Tibial nerve (tissue), 4 donors: ENCODE results near the gene PEX3. TPM values are rescaled to one million over a fixed set of nuclear protein-coding genes. Genes with fewer than 3 reads are reported as not detected.

Experiments
- DNase-seq, 2 donors: peaks; one replicate each; pipeline ENCODE4 v3.0.0-alpha.2; 2019; ENCODE audit warnings: low spot score in 2 of 2
- H3K27ac ChIP-seq, 4 donors: fragments of 200-600 bp; sonication (generic) in 3 of 4; one replicate each; pipeline ENCODE4 v1.5.1; 2017 to 2019; ENCODE audit warnings: mild to moderate bottlenecking in 1 of 4
- H3K27me3 ChIP-seq, 2 donors: fragments of 200-600 bp; sonication (generic) in 1 of 2; one replicate each; pipeline versions ENCODE4 v1.5.1 to v1.6.0; 2017 to 2019
- H3K36me3 ChIP-seq, 3 donors: fragments of 200-600 bp; sonication (generic); one replicate each; pipeline ENCODE4 v1.5.1; 2018 to 2019
- H3K4me1 ChIP-seq, 4 donors: fragments of 200-600 bp; sonication (generic) in 3 of 4; one replicate each; pipeline ENCODE4 v1.5.1; 2017 to 2019
- H3K4me3 ChIP-seq, 4 donors: fragments of 200-600 bp; sonication (generic) in 3 of 4; one replicate each; pipeline ENCODE4 v1.5.1; 2017 to 2019; ENCODE audit warnings: mild to moderate bottlenecking in 1 of 4, moderate library complexity in 1 of 4
- H3K9me3 ChIP-seq, 4 donors: fragments of 200-600 bp; sonication (generic) in 3 of 4; one replicate each; pipeline ENCODE4 v1.5.1; 2017 to 2019
- EP300 ChIP-seq, 2 donors: sonication (generic); formaldehyde crosslinking; IDR thresholded peaks; one replicate each; pipeline ENCODE4 v1.6.1; 2017; ENCODE audit warnings: antibody characterized with exemption in 2 of 2, mild to moderate bottlenecking in 1 of 2
- POLR2A ChIP-seq, 2 donors: fragments of 450-650 bp; IDR thresholded peaks; one replicate each; pipeline ENCODE4 v1.6.1; 2017; ENCODE audit warnings: antibody characterized with exemption in 2 of 2, mild to moderate bottlenecking in 2 of 2, moderate library complexity in 2 of 2
- WGBS, 2 donors: methylation state at CpG; one replicate each; pipeline ENCODE4 v1.1.5; 2018; 5-methylcytosine and 5-hydroxymethylcytosine counted together
- total RNA-seq, 4 donors: library from RNA; depleted of rRNA; stranded (reverse); fragments of >200 nt; gene quantifications; one replicate each; pipeline ENCODE4 v1.1.0, GENCODE V29; 2016
- TF ChIP-seq, protein P1 (sequence below), 5 experiments: fragments of 200-600 bp in 3 of 5; fragments of 450-650 bp in 2 of 5; sonication (generic) in 3 of 5; IDR thresholded peaks; one replicate each; pipeline ENCODE4 v1.5.1; 2016 to 2019; ENCODE audit warnings: antibody characterized with exemption in 5 of 5, mild to moderate bottlenecking in 3 of 5, moderate library complexity in 2 of 5

Gene PEX3
- total RNA-seq, 4 donors from 2014 or later, result 9.0 to 20.6 (median 13.7) TPM

DNA sequence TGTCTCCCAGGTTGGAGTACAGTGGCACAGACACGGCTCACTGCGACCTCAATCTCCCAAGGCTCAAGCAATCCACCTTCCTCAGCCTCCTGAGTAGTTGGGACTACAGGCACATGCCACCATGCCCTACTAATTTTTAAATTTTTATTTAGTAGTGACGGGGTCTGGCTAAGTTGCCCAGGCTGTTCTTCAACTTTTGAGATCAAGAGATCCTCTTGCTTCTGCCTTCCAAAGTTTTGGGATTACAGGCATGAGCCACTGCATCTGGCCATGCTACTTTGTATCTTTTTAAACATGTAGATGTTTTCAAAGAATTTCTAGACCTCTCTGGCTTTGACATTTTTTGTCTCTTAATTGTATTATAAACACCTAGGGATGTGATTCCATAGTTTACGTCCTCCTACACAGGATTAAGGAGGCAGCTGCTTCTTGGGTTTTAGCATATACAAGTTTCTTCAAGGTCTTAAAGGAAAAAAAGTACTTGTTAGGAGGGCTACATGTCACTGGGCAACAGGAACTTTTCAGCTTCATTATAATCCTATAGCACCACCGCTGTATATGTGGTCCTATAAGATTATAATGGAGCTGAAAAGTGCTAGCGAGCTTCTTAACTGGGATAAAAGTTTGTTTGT, 1.4 kb upstream of the PEX3 start:
- Histone ChIP-seq H3K36me3 (no peaks in the 10 kb centered on the region), H3K27ac (peak overlapping the region in 3 of 4 donors; percentile 64 to 89 (median 74)), H3K27me3 (no peaks in the 10 kb centered on the region), H3K4me3 (peak overlapping the region; percentile 62 to 81 (median 72)), H3K9me3 (no peaks in the 10 kb centered on the region), H3K4me1 (peaks cover 0 to 40% (median 17%) of the 10 kb centered on the region in 4 donors)
- DNase-seq, result no peak
- 70 to 75% methylated on average over 6 of the region's 6 CpGs for WGBS, 2 donors
- TF ChIP-seq EP300 (IDR thresholded peaks at IDR 0.05) (no peak), POLR2A (IDR thresholded peaks at IDR 0.05) (no peak)
- TF ChIP-seq, protein P1, sequence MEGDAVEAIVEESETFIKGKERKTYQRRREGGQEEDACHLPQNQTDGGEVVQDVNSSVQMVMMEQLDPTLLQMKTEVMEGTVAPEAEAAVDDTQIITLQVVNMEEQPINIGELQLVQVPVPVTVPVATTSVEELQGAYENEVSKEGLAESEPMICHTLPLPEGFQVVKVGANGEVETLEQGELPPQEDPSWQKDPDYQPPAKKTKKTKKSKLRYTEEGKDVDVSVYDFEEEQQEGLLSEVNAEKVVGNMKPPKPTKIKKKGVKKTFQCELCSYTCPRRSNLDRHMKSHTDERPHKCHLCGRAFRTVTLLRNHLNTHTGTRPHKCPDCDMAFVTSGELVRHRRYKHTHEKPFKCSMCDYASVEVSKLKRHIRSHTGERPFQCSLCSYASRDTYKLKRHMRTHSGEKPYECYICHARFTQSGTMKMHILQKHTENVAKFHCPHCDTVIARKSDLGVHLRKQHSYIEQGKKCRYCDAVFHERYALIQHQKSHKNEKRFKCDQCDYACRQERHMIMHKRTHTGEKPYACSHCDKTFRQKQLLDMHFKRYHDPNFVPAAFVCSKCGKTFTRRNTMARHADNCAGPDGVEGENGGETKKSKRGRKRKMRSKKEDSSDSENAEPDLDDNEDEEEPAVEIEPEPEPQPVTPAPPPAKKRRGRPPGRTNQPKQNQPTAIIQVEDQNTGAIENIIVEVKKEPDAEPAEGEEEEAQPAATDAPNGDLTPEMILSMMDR (IDR thresholded peaks at IDR 0.05), result no peak

DNA sequence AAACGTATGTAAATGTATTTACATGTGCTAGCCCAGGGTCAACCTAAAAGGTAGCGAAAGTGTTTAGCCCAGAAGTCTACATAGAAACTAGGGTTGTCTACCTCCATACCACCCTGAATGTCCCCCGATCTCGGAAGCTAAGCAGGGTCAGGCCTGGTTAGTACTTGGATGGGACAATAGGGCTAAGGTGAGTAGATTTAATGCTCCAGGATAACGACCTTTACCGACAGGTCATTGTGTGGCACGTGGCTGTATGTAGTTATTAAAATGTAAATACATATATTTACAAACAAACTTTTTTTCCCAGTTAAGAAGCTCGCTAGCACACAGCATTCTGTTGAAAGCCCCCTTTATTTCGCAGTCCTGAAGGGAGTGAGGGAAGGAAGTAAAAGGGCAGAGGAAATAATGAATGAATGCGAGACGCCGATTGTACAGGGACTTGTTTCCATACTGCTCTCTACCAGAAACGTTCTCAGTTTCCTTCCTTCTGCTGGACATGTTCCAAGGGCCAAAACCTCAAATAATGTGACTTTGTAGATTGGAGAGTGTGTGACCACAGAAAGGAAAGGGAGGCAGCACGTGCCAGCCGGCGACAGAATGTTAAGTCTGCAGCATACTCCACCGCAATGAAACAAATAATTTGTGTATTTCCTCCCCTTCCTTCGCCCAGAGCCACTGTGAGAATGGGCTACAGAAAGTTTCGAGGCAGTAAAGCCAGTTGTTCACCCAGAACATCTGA, 722 bp upstream of the PEX3 start:
- Histone ChIP-seq H3K27me3 (no peaks in the 10 kb centered on the region), H3K36me3 (no peaks in the 10 kb centered on the region), H3K4me1 (peaks cover 0 to 40% (median 17%) of the 10 kb centered on the region in 4 donors), H3K27ac (peak overlapping the region; percentile 64 to 89 (median 77)), H3K4me3 (peak overlapping the region; percentile 62 to 81 (median 72)), H3K9me3 (no peaks in the 10 kb centered on the region)
- peak in 1 of 2 donors; percentile 11 for DNase-seq
- TF ChIP-seq, protein P1 (IDR thresholded peaks at IDR 0.05), result no peak
- no peak for TF ChIP-seq EP300 (IDR thresholded peaks at IDR 0.05)
- TF ChIP-seq POLR2A (IDR thresholded peaks at IDR 0.05), result no peak
- WGBS, 2 donors, result 4 to 5% methylated on average over 19 of the region's 19 CpGs

- 48% methylated on average over 4 of the region's 4 CpGs for WGBS, 2 donors
- DNase-seq, result no peak
- TF ChIP-seq, protein P1 (IDR thresholded peaks at IDR 0.05), result no peak
- no peak for TF ChIP-seq EP300 (IDR thresholded peaks at IDR 0.05)
- no peak for TF ChIP-seq POLR2A (IDR thresholded peaks at IDR 0.05)
- Histone ChIP-seq H3K4me3 (peak overlapping the region; percentile 62 to 81 (median 72)), H3K27me3 (no peaks in the 10 kb centered on the region), H3K27ac (peak overlapping the region in 3 of 4 donors; percentile 64 to 89 (median 74)), H3K4me1 (peaks cover 0 to 42% (median 17%) of the 10 kb centered on the region in 4 donors), H3K9me3 (no peaks in the 10 kb centered on the region), H3K36me3 (no peaks in the 10 kb centered on the region)
Measured at GRCh38 chr6:143451531-143451930, 926 bp downstream of the PEX3 start.

- Histone ChIP-seq H3K27me3 (no peaks in the 10 kb centered on the region), H3K9me3 (no peaks in the 10 kb centered on the region), H3K4me1 (peaks cover 0 to 15% (median 0%) of the 10 kb centered on the region in 4 donors), H3K4me3 (no peak overlapping the region), H3K27ac (no peak overlapping the region), H3K36me3 (peaks cover 0 to 31% (median 0%) of the 10 kb centered on the region in 3 donors)
- 93 to 96% methylated on average over 2 of the region's 2 CpGs for WGBS, 2 donors
- no peak for DNase-seq
- TF ChIP-seq, protein P1 (IDR thresholded peaks at IDR 0.05), result no peak
Measured at GRCh38 chr6:143457563-143458359, 7.2 kb downstream of the PEX3 start.
